CD4-positive, alpha-beta T cell (primary cell): ENCODE measurements around the gene PIGU. TPM values are rescaled to one million over a fixed set of nuclear protein-coding genes. Genes with fewer than 3 reads are reported as not detected.
A peak's percentile ranks its signal among the peaks of the same experiment; 100 is the strongest.
"Not testable (repeated sequence)": the region's sequence is repeated elsewhere in the genome, so short reads cannot be mapped to it uniquely, and the experiment has no call there.

Experiments used
- ATAC-seq: fragments of 200-7000 bp; cut with Tn5 transposase; one replicate; pipeline ENCODE4 v1.10.0; 2022; ENCODE audit warnings: mild to moderate bottlenecking; ENCODE audit not compliant: poor library complexity
- CTCF ChIA-PET: fragments of 350-600 bp; sonication (Branson Sonifier 250); formaldehyde crosslinking; loops from one replicate; lab custom pipeline; 2021; ENCODE audit warnings: antibody characterized with exemption, inconsistent platforms; lab: Charles Lee
- POLR2A ChIA-PET: fragments of 350-600 bp; sonication (Branson Sonifier 250); formaldehyde crosslinking; loops from one replicate; lab custom pipeline; 2021; ENCODE audit warnings: antibody characterized with exemption, inconsistent platforms; lab: Charles Lee
- DNase-seq, 14 experiments: peaks; one replicate each; pipeline ENCODE4 v3.0.0-alpha.2; 2013 to 2020; ENCODE audit warnings: mixed read lengths in 2 of 14
- H3K27ac ChIP-seq, 2 donors: one replicate each; pipeline versions ENCODE4 v1.5.1 to v1.7.0; 2013; ENCODE audit warnings: low read length in 2 of 2, low read depth in 1 of 2, mild to moderate bottlenecking in 1 of 2
- H3K27me3 ChIP-seq, 2 experiments: 1 replicate in 1 of 2; 2 replicates in 1 of 2; pipeline versions ENCODE4 v1.6.1 to v1.7.0; 2013; ENCODE audit warnings: low read length in 2 of 2, control low read depth in 1 of 2, mild to moderate bottlenecking in 1 of 2, moderate library complexity in 1 of 2; ENCODE audit not compliant: insufficient read depth in 2 of 2, control insufficient read depth in 1 of 2
- H3K36me3 ChIP-seq: one replicate; pipeline ENCODE4 v1.6.1; 2013; ENCODE audit warnings: low read length, control low read depth; ENCODE audit not compliant: insufficient read depth
- H3K4me1 ChIP-seq: one replicate; pipeline ENCODE4 v1.6.1; 2013; ENCODE audit warnings: low read length, control low read depth; ENCODE audit not compliant: insufficient read depth
- H3K4me3 ChIP-seq: one replicate; pipeline ENCODE4 v1.5.1; 2013; ENCODE audit warnings: mild to moderate bottlenecking, low read length, moderate library complexity
- H3K9me3 ChIP-seq, 2 experiments: 1 replicate in 1 of 2; 2 replicates in 1 of 2; pipeline versions ENCODE4 v1.6.1 to v1.7.0; 2013; ENCODE audit warnings: low read length in 2 of 2, mild to moderate bottlenecking in 2 of 2, control low read depth in 1 of 2, moderate library complexity in 1 of 2; ENCODE audit not compliant: control insufficient read depth in 1 of 2, insufficient read depth in 1 of 2
- H3K27ac Mint-ChIP-seq: one replicate; pipeline ENCODE4 v1.8.0; 2020; ENCODE audit warnings: mixed read lengths
- H3K27me3 Mint-ChIP-seq: one replicate; pipeline ENCODE4 v1.8.0; 2021; ENCODE audit warnings: mixed read lengths
- H3K36me3 Mint-ChIP-seq: one replicate; pipeline ENCODE4 v1.8.0; 2021; ENCODE audit warnings: low read depth, mixed read lengths
- H3K4me1 Mint-ChIP-seq: one replicate; pipeline ENCODE4 v1.8.0; 2021; ENCODE audit warnings: low read depth, mixed read lengths
- H3K4me3 Mint-ChIP-seq: one replicate; pipeline ENCODE4 v1.8.0; 2020; ENCODE audit warnings: mild to moderate bottlenecking, mixed read lengths
- H3K9me3 Mint-ChIP-seq: one replicate; pipeline ENCODE4 v1.8.0; 2020; ENCODE audit warnings: mixed read lengths
- intact Hi-C, 2 experiments: fragments of 100-400 bp; cut with DNase I in 1 of 2; cut with micrococcal nuclease in 1 of 2; formaldehyde crosslinking; loops; one replicate each; pipeline versions ENCODE4 v1.15.1 to v1.9.0; 2023 to 2025; cut with DNase I, micrococcal nuclease
- total RNA-seq, 174 experiments: library from RNA in 2 of 174; stranded (reverse) in 2 of 174; gene quantifications; one replicate each; pipeline ENCODE4 v1.2.3 and lab custom pipeline; 2021 to 2026
- TF ChIP-seq, protein P1 (sequence below): fragments of 200-600 bp; IDR thresholded peaks from one replicate; pipeline ENCODE4 v1.8.0; 2022; ENCODE audit warnings: antibody characterized with exemption, mild to moderate bottlenecking

Gene PIGU
- total RNA-seq, 2 experiments from 2014 or later: 4.6 to 5.5 TPM

GRCh38 chr20:34716921-34717229, 40.0 kb upstream of the PIGU start:
- H3K4me3 ChIP-seq: no peak overlapping the region
- DNase-seq (no peak), ATAC-seq (no peak)
- TF ChIP-seq, protein P1, sequence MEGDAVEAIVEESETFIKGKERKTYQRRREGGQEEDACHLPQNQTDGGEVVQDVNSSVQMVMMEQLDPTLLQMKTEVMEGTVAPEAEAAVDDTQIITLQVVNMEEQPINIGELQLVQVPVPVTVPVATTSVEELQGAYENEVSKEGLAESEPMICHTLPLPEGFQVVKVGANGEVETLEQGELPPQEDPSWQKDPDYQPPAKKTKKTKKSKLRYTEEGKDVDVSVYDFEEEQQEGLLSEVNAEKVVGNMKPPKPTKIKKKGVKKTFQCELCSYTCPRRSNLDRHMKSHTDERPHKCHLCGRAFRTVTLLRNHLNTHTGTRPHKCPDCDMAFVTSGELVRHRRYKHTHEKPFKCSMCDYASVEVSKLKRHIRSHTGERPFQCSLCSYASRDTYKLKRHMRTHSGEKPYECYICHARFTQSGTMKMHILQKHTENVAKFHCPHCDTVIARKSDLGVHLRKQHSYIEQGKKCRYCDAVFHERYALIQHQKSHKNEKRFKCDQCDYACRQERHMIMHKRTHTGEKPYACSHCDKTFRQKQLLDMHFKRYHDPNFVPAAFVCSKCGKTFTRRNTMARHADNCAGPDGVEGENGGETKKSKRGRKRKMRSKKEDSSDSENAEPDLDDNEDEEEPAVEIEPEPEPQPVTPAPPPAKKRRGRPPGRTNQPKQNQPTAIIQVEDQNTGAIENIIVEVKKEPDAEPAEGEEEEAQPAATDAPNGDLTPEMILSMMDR: no peak
- H3K4me1 Mint-ChIP-seq: no peaks in the 10 kb centered on the region
- no peaks in the 10 kb centered on the region for H3K9me3 ChIP-seq
- POLR2A ChIA-PET: no interaction called here
- H3K36me3 ChIP-seq: peaks cover 29% of the 10 kb centered on the region
- no peaks in the 10 kb centered on the region for H3K4me1 ChIP-seq
- H3K27me3 ChIP-seq: no peaks in the 10 kb centered on the region
- H3K27ac Mint-ChIP-seq: no peak overlapping the region
- intact Hi-C loops: no loop called here
- CTCF ChIA-PET: no interaction called here
- H3K9me3 Mint-ChIP-seq: no peaks in the 10 kb centered on the region
- no peak overlapping the region for H3K4me3 Mint-ChIP-seq
- no peak overlapping the region for H3K27ac ChIP-seq
- H3K36me3 Mint-ChIP-seq: peaks cover 54% of the 10 kb centered on the region
- H3K27me3 Mint-ChIP-seq: no peaks in the 10 kb centered on the region

DNA sequence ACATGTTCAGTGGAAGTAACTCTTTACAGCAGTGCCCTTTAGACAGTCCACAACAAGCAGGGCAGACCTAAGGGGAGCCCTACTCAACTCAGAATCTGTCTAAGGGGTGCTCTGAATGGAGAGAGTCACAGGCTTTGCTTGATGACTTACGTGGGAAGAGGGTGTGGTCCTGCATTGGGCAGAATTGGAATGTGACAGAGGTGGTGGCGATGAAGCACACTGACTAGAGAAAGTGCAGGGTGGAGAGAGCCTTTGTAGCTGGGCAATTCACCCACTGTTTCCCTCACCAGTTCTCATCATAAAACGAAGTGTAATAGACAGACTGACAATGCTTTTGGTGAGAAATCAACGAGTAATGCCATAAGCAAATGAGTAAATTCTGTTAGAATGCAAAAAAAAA, 38.5 kb upstream of the PIGU start:
- H3K4me3 ChIP-seq: no peak overlapping the region
- CTCF ChIA-PET: no interaction called here
- intact Hi-C loops: no loop called here
- H3K9me3 Mint-ChIP-seq: no peaks in the 10 kb centered on the region
- DNase-seq (no peak), ATAC-seq (no peak)
- H3K4me1 Mint-ChIP-seq: peaks cover 9% of the 10 kb centered on the region
- TF ChIP-seq, protein P1: no peak
- H3K27me3 Mint-ChIP-seq: no peaks in the 10 kb centered on the region
- POLR2A ChIA-PET: no interaction called here
- no peak overlapping the region for H3K27ac Mint-ChIP-seq
- H3K27me3 ChIP-seq: no peaks in the 10 kb centered on the region
- no peak overlapping the region for H3K27ac ChIP-seq
- peaks cover 6% of the 10 kb centered on the region for H3K4me1 ChIP-seq
- no peak overlapping the region for H3K4me3 Mint-ChIP-seq
- peaks cover 46% of the 10 kb centered on the region for H3K36me3 Mint-ChIP-seq
- H3K36me3 ChIP-seq: peaks cover 29% of the 10 kb centered on the region
- no peaks in the 10 kb centered on the region for H3K9me3 ChIP-seq

DNA sequence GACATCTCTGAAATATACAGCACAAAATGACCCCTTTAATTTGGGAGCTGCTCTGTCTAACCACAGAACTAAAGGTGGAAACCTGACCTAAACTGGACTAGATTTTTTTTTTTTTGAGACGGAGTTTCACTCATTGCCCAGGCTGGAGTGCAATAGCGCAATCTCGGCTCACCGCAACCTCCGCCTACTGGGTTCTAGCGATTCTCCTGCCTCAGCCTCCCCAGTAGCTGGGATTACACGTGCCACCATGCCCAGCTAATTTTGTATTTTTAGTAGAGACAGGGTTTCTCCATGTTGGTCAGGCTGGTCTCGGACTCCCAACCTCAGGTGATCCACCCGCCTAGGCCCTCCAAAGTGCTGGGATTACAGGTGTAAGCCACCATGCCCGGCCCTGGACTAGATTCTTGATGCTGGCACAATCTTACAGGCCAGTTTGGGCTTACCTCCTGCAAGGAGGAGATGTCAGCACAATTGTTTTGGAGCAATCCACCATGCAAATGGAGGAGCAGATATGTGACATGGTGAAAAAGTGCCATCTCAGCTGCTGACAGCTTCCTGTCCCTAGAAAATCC, 37.1 kb upstream of the PIGU start:
- H3K36me3 Mint-ChIP-seq: peaks cover 49% of the 10 kb centered on the region
- DNase-seq, H3K4me3 ChIP-seq, H3K27ac ChIP-seq, ATAC-seq, H3K9me3 Mint-ChIP-seq, POLR2A ChIA-PET, H3K4me3 Mint-ChIP-seq, H3K9me3 ChIP-seq, H3K27me3 ChIP-seq, H3K27me3 Mint-ChIP-seq, intact Hi-C loops: not testable (repeated sequence)
- peak overlapping the region; percentile 34 for H3K27ac Mint-ChIP-seq
- H3K4me1 Mint-ChIP-seq: peaks cover 12% of the 10 kb centered on the region
- Histone ChIP-seq H3K36me3 (peaks cover 29% of the 10 kb centered on the region), H3K4me1 (peaks cover 15% of the 10 kb centered on the region)
- CTCF ChIA-PET: interaction anchor here (1.3 kb wide), 1 partner anchor 10 kb away, joined by 3 read pairs; the partner anchor contains the start of gene TP53INP2
